OCI-LY7 (cell line): Measurements from ENCODE around the gene RGS8.
A peak's percentile ranks its signal among the peaks of the same experiment; 100 is the strongest.

Source experiments
- CTCF ChIP-seq: fragments of 200-600 bp; sonication (generic); conservative IDR thresholded peaks from 2 replicates; pipeline ENCODE4 v1.5.1; 2014; ENCODE audit warnings: mild to moderate bottlenecking, antibody characterized with exemption, low read length, moderate library complexity, mixed read lengths
- EZH2phosphoT487 ChIP-seq: fragments of 200-600 bp; sonication (generic); IDR thresholded peaks from 2 replicates; pipeline ENCODE4 v1.6.1; 2018; ENCODE audit warnings: low read depth, borderline replicate concordance, mild to moderate bottlenecking, mixed run types, antibody characterized with exemption, low read length, moderate library complexity, mixed read lengths

GRCh38 chr1:182662121-182662890, 22.1 kb downstream of the RGS8 start:
- TF ChIP-seq CTCF, result peak; percentile 47; the same call in 1 of the 2 replicates
- no peak for TF ChIP-seq EZH2phosphoT487
